H1 (cell line): ENCODE data around the gene PATJ. TPM values are rescaled to one million over a fixed set of nuclear protein-coding genes. Genes with fewer than 3 reads are reported as not detected.

ENCODE experiments used
- CTCF ChIA-PET: fragments of 300-600 bp; sonication (Branson Sonifier 250); formaldehyde crosslinking; loops from one replicate; lab custom pipeline; 2021; ENCODE audit not compliant: partially characterized antibody; lab: Charles Lee
- POLR2A ChIA-PET: fragments of 300-600 bp; sonication (Branson Sonifier 250); formaldehyde crosslinking; loops from one replicate; lab custom pipeline; 2021; ENCODE audit warnings: inconsistent platforms; ENCODE audit not compliant: partially characterized antibody; lab: Charles Lee
- DNase-seq, 2 experiments: peaks; one replicate each; pipeline versions ENCODE4 v3.0.0 to v3.0.0-alpha.2; 2010 to 2022; ENCODE audit warnings: low spot score in 2 of 2, low read depth in 1 of 2, mixed read lengths in 1 of 2
- FAIRE-seq: peaks from 2 replicates; lab custom pipeline; 2011; peaks lifted over from hg19 to GRCh38; lab: Jason Lieb, UNC
- H2AFZ ChIP-seq: 2 replicates; pipeline ENCODE4 v1.8.1; 2012; ENCODE audit warnings: low read length, inconsistent platforms
- H2AK5ac ChIP-seq: 2 replicates; pipeline ENCODE4 v1.6.1; 2013; ENCODE audit warnings: low read depth, low read length
- H2BK120ac ChIP-seq: replicated peaks from 2 replicates; pipeline ENCODE3; 2013; ENCODE audit warnings: low read depth, low read length, inconsistent platforms
- H2BK12ac ChIP-seq: 2 replicates; pipeline ENCODE4 v1.6.1; 2013; ENCODE audit warnings: low read depth, low read length
- H2BK15ac ChIP-seq: 2 replicates; pipeline ENCODE4 v1.6.1; 2013; ENCODE audit warnings: low read length
- H2BK20ac ChIP-seq: 2 replicates; pipeline ENCODE4 v1.6.1; 2013; ENCODE audit warnings: low read length
- H2BK5ac ChIP-seq: 2 replicates; pipeline ENCODE4 v1.6.1; 2013; ENCODE audit warnings: low read depth, low read length
- H3K14ac ChIP-seq: 2 replicates; pipeline ENCODE4 v1.6.1; 2013; ENCODE audit warnings: inconsistent platforms; ENCODE audit not compliant: insufficient read length
- H3K18ac ChIP-seq: 2 replicates; pipeline ENCODE4 v1.6.1; 2013; ENCODE audit warnings: low read length; ENCODE audit errors: extremely low read depth
- H3K23ac ChIP-seq: 2 replicates; pipeline ENCODE4 v1.6.1; 2013; ENCODE audit warnings: inconsistent platforms; ENCODE audit not compliant: insufficient read length
- H3K23me2 ChIP-seq: 2 replicates; pipeline ENCODE4 v1.6.1; 2013; ENCODE audit warnings: low read depth, low read length
- H3K27ac ChIP-seq: 2 replicates; pipeline ENCODE4 v1.6.1; 2011; ENCODE audit warnings: low read depth, low read length, inconsistent platforms
- H3K27me3 ChIP-seq, 4 experiments: replicated peaks in 1 of 4; 1 replicate in 1 of 4; 2 replicates in 3 of 4; pipeline versions ENCODE4 v1.6.1 to v1.8.1; 2011 to 2013; ENCODE audit warnings: low read length in 3 of 4, mild to moderate bottlenecking in 3 of 4, inconsistent platforms in 2 of 4, mixed read lengths in 2 of 4, moderate library complexity in 1 of 4; ENCODE audit not compliant: control insufficient read depth in 3 of 4, insufficient read depth in 3 of 4; ENCODE audit errors: extremely low read depth in 1 of 4
- H3K36me3 ChIP-seq, 4 experiments: 2 replicates each; pipeline versions ENCODE4 v1.6.1 to v1.8.1; 2011 to 2013; ENCODE audit warnings: mild to moderate bottlenecking in 4 of 4, low read length in 3 of 4, moderate library complexity in 2 of 4, control low read depth in 1 of 4, inconsistent platforms in 1 of 4; ENCODE audit not compliant: insufficient read depth in 4 of 4, control insufficient read depth in 2 of 4
- H3K4ac ChIP-seq: replicated peaks from 2 replicates; pipeline ENCODE3; 2013; ENCODE audit warnings: low read length, low read depth, mixed read lengths, inconsistent platforms; ENCODE audit not compliant: insufficient read length
- H3K4me1 ChIP-seq, 4 experiments: replicated peaks in 1 of 4; 1 replicate in 1 of 4; 2 replicates in 3 of 4; pipeline versions ENCODE4 v1.6.1 to v1.8.1; 2011 to 2013; ENCODE audit warnings: low read length in 3 of 4, inconsistent platforms in 2 of 4, mixed read lengths in 1 of 4; ENCODE audit not compliant: insufficient read depth in 4 of 4, control insufficient read depth in 3 of 4
- H3K4me2 ChIP-seq, 2 experiments: 2 replicates each; pipeline versions ENCODE4 v1.6.1 to v1.8.1; 2011 to 2013; ENCODE audit warnings: low read depth in 2 of 2, low read length in 2 of 2, control low read depth in 1 of 2, inconsistent platforms in 1 of 2, mild to moderate bottlenecking in 1 of 2; ENCODE audit not compliant: insufficient read depth in 1 of 2
- H3K4me3 ChIP-seq, 4 experiments: fragments of 200-600, 300-600 bp in 1 of 4; sonication (generic), shearing (Covaris generic), sonication (Bioruptor Twin) in 1 of 4; 2 replicates each; pipeline versions ENCODE4 v1.5.1 to v1.8.1; 2011 to 2016; ENCODE audit warnings: low read length in 4 of 4, low read depth in 3 of 4, control low read depth in 2 of 4, inconsistent platforms in 2 of 4, mild to moderate bottlenecking in 2 of 4, mixed read lengths in 1 of 4, moderate library complexity in 1 of 4; ENCODE audit not compliant: insufficient read depth in 2 of 4; ENCODE audit errors: extremely low read depth in 1 of 4
- H3K56ac ChIP-seq: replicated peaks from 2 replicates; pipeline ENCODE3; 2013; ENCODE audit warnings: low read depth, mild to moderate bottlenecking, mixed read lengths, low read length, inconsistent platforms; ENCODE audit not compliant: insufficient read length
- H3K79me1 ChIP-seq: 2 replicates; pipeline ENCODE4 v1.6.1; 2013; ENCODE audit warnings: low read depth, low read length, control low read depth
- H3K79me2 ChIP-seq, 2 experiments: 2 replicates each; pipeline versions ENCODE4 v1.6.1 to v1.8.1; 2012 to 2013; ENCODE audit warnings: low read length in 2 of 2, mild to moderate bottlenecking in 2 of 2, inconsistent platforms in 1 of 2; ENCODE audit not compliant: insufficient read depth in 2 of 2, control insufficient read depth in 1 of 2
- H3K9ac ChIP-seq, 4 experiments: replicated peaks in 1 of 4; 1 replicate in 1 of 4; 2 replicates in 3 of 4; pipeline versions ENCODE4 v1.6.1 to v1.8.1; 2011 to 2013; ENCODE audit warnings: low read depth in 3 of 4, low read length in 3 of 4, control low read depth in 2 of 4, mild to moderate bottlenecking in 2 of 4, moderate library complexity in 2 of 4, inconsistent platforms in 1 of 4; ENCODE audit errors: extremely low read depth in 1 of 4
- H3K9me3 ChIP-seq, 2 experiments: 2 replicates each; pipeline versions ENCODE4 v1.6.1 to v1.8.1; 2012 to 2013; ENCODE audit warnings: mild to moderate bottlenecking in 2 of 2, moderate library complexity in 2 of 2, control low read depth in 1 of 2, inconsistent platforms in 1 of 2, low read depth in 1 of 2, low read length in 1 of 2, mixed read lengths in 1 of 2; ENCODE audit not compliant: insufficient read depth in 2 of 2
- H4K20me1 ChIP-seq, 2 experiments: replicated peaks in 1 of 2; 2 replicates each; pipeline versions ENCODE3 to v1.8.1; 2011 to 2013; ENCODE audit warnings: inconsistent platforms in 2 of 2, low read length in 2 of 2, mild to moderate bottlenecking in 1 of 2; ENCODE audit not compliant: insufficient read depth in 2 of 2, control insufficient read depth in 1 of 2
- H4K5ac ChIP-seq: 2 replicates; pipeline ENCODE4 v1.6.1; 2013; ENCODE audit warnings: low read length, low read depth, mixed read lengths, inconsistent platforms; ENCODE audit not compliant: insufficient read length
- H4K8ac ChIP-seq: 2 replicates; pipeline ENCODE4 v1.8.0; 2013; ENCODE audit warnings: mild to moderate bottlenecking, moderate library complexity, low read length, inconsistent platforms; ENCODE audit not compliant: insufficient read depth; ENCODE audit errors: extremely low read depth
- H4K91ac ChIP-seq: replicated peaks from 2 replicates; pipeline ENCODE3; 2013; ENCODE audit warnings: low read length, mixed read lengths, inconsistent platforms; ENCODE audit not compliant: insufficient read length
- BACH1 ChIP-seq: IDR thresholded peaks from 2 replicates; pipeline ENCODE4 v1.6.1; 2012; ENCODE audit warnings: low read length, improper control_type of control experiment
- CBX8 ChIP-seq: fragments of 300-800, 300-1000 bp; sonication (generic); IDR thresholded peaks from 2 replicates; pipeline ENCODE4 v1.7.1; 2016; ENCODE audit warnings: low read depth, low read length, borderline replicate concordance
- E2F6 ChIP-seq: IDR thresholded peaks from 2 replicates; pipeline ENCODE4 v1.6.1; 2012; ENCODE audit warnings: inconsistent platforms
- EGR1 ChIP-seq: IDR thresholded peaks from 2 replicates; pipeline ENCODE4 v1.6.1; 2011; ENCODE audit warnings: low read depth, low read length, borderline replicate concordance
- EP300 ChIP-seq, 2 experiments: IDR thresholded peaks; 1 replicate in 1 of 2; 2 replicates in 1 of 2; pipeline ENCODE4 v1.6.1; 2011 to 2012; ENCODE audit warnings: low read depth in 2 of 2, low read length in 2 of 2, mild to moderate bottlenecking in 2 of 2, borderline replicate concordance in 1 of 2, inconsistent platforms in 1 of 2, moderate library complexity in 1 of 2
- KDM5A ChIP-seq: fragments of 200-600 bp; IDR thresholded peaks from 2 replicates; pipeline ENCODE4 v1.7.1; 2012; ENCODE audit warnings: mild to moderate bottlenecking, low read length, inconsistent platforms, mixed read lengths
- SIX5 ChIP-seq: IDR thresholded peaks from 2 replicates; pipeline ENCODE4 v1.6.1; 2011; ENCODE audit warnings: mild to moderate bottlenecking, low read depth, low read length
- SP1 ChIP-seq: IDR thresholded peaks from 2 replicates; pipeline ENCODE4 v1.6.1; 2011; ENCODE audit warnings: low read depth, low read length
- SP2 ChIP-seq: IDR thresholded peaks from 2 replicates; pipeline ENCODE4 v1.6.1; 2012; ENCODE audit warnings: mild to moderate bottlenecking, low read length, inconsistent platforms
- SP4 ChIP-seq: IDR thresholded peaks from 2 replicates; pipeline ENCODE4 v1.6.1; 2012; ENCODE audit warnings: low read length, inconsistent platforms
- SRF ChIP-seq: IDR thresholded peaks from 2 replicates; pipeline ENCODE4 v1.6.1; 2011; ENCODE audit warnings: mild to moderate bottlenecking, low read depth, low read length, moderate library complexity
- TBP ChIP-seq: IDR thresholded peaks from 2 replicates; pipeline ENCODE4 v1.6.1; 2011; ENCODE audit warnings: low read depth, low read length, improper control_type of control experiment
- YY1 ChIP-seq: IDR thresholded peaks from 2 replicates; pipeline ENCODE4 v1.6.1; 2011; ENCODE audit warnings: low read depth, mild to moderate bottlenecking, low read length
- WGBS, 2 experiments: shearing (Covaris generic) in 1 of 2; methylation state at CpG; one replicate each; pipeline versions ENCODE4 v1.1.6 to v1.1.7; 2013 to 2015; ENCODE audit warnings: low lambda C conversion rate in 2 of 2, mixed read lengths in 2 of 2, inconsistent platforms in 1 of 2, low coverage in 1 of 2, missing lambda C conversion rate in 1 of 2; ENCODE audit not compliant: insufficient replicate concordance in 2 of 2, insufficient coverage in 1 of 2, insufficient read length in 1 of 2; ENCODE audit errors: extremely low coverage in 1 of 2, missing lambda C conversion rate in 1 of 2; 5-methylcytosine and 5-hydroxymethylcytosine counted together
- polyA plus RNA-seq, 7 experiments: library from polyadenylated mRNA; depleted of rRNA in 3 of 7; stranded (reverse) in 5 of 7; unstranded in 2 of 7; fragments of >200 nt in 5 of 7; fragments of 200-250 nt in 2 of 7; gene quantifications; 1 replicate in 5 of 7; 2 replicates in 1 of 7; 4 replicates in 1 of 7; pipeline versions ENCODE4 v1.2.1 to v1.2.3, GENCODE V29; 2011 to 2013; ENCODE audit warnings: missing spikeins in 2 of 7, mixed read lengths in 2 of 7
- total RNA-seq: library from RNA; stranded (reverse); fragmentation: NEBNext Ultra II Directional; extraction: Animal tissue kit (Norgen Biotek cat#: 25700); gene quantifications from 2 replicates; pipeline ENCODE4 v1.2.1, GENCODE V29; 2021
- TF ChIP-seq, protein P1 (sequence below): IDR thresholded peaks from 2 replicates; pipeline ENCODE4 v1.6.1; 2011; ENCODE audit warnings: low read length, improper control_type of control experiment

Gene PATJ
- total and polyA plus RNA-seq, 2 of the 8 experiments (the other 6 are each of a cell fraction or from before 2014, with no cell fraction given), result 8.2 to 55.6 TPM

DNA sequence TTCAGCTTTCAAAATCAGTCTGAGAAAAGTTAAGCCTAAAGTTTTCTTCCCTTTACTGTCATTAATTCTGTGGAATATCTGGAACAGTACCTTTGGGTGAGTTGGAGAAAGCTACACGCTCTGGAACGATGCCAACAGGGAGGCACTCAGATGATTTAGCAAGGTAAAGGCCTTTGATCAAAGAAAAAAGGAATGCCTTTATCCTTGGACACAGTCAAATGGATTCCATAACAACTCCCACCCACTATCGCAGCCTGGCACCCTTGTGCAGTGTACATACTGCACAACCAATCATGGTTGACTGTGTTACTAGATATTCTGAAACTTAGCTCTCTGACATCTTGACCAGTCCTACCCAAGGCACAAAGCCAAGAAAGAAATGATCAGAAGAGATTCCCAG, 218.7 kb downstream of the PATJ start:
- FAIRE-seq, result no peak
- Histone ChIP-seq H3K27ac (no peak overlapping the region), H2BK120ac (no peak overlapping the region), H3K4me1 (peaks cover 2 to 10% (median 5%) of the 10 kb centered on the region in 4 experiments; a peak in 4 of 7 replicates), H2BK5ac (no peak overlapping the region), H3K9ac (no peak overlapping the region), H4K5ac (no peak overlapping the region), H4K8ac (no peak overlapping the region), H2BK12ac (no peak overlapping the region), H3K18ac (no peak overlapping the region), H3K4ac (no peak overlapping the region), H4K91ac (no peak overlapping the region), H3K27me3 (no peaks in the 10 kb centered on the region), H3K56ac (no peak overlapping the region), H3K14ac (no peak overlapping the region), H3K36me3 (no peaks in the 10 kb centered on the region; a peak in 1 of 8 replicates), H3K23ac (no peak overlapping the region), H3K4me3 (no peak overlapping the region), H3K23me2 (no peaks in the 10 kb centered on the region), H2BK20ac (no peak overlapping the region), H2BK15ac (no peak overlapping the region), H4K20me1 (no peaks in the 10 kb centered on the region), H2AFZ (no peak overlapping the region), H2AK5ac (no peak overlapping the region), H3K79me2 (no peaks in the 10 kb centered on the region; a peak in 1 of 4 replicates), H3K4me2 (no peak overlapping the region), H3K79me1 (no peaks in the 10 kb centered on the region; the same call in 1 of the 2 replicates), H3K9me3 (no peaks in the 10 kb centered on the region)
- ChIA-PET POLR2A (interaction anchor here (3.5 kb wide), 1 partner anchor 9 kb away, joined by 13 read pairs; no protein-coding TSS in a partner anchor), CTCF (interaction anchor here (1.3 kb wide), 1 partner anchor 11 kb away, joined by 5 read pairs; no protein-coding TSS in a partner anchor)
- 98% methylated on average over 3 of the region's 3 CpGs; no CpG with 5 or more reads in 1 of the 2 experiments for WGBS, 2 experiments
- TF ChIP-seq SIX5 (no peak), CBX8 (no peak), E2F6 (no peak), KDM5A (no peak), SP2 (no peak), SP4 (no peak), SP1 (no peak), EGR1 (no peak), TBP (no peak), YY1 (no peak), SRF (no peak), EP300 (IDR thresholded peaks at IDR 0.05; ENCODE audit: borderline replicate concordance in 1 of 2, low read depth in 2 of 2, low read length in 2 of 2) (no peak), BACH1 (no peak)
- TF ChIP-seq, protein P1, sequence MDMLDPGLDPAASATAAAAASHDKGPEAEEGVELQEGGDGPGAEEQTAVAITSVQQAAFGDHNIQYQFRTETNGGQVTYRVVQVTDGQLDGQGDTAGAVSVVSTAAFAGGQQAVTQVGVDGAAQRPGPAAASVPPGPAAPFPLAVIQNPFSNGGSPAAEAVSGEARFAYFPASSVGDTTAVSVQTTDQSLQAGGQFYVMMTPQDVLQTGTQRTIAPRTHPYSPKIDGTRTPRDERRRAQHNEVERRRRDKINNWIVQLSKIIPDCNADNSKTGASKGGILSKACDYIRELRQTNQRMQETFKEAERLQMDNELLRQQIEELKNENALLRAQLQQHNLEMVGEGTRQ, result no peak
- no peak for DNase-seq
